ENCODE results near the gene AMHR2.
"Not testable (repeated sequence)": the region's sequence is repeated elsewhere in the genome, so short reads cannot be mapped to it uniquely, and the experiment has no call there.

Gene AMHR2

GRCh38 chr12:53423597-53423996 lies at the start of gene AMHR2:
Gene AMHR2, plus strand, starts transcription at chr12:53423855. Its CDS starts 80 bp downstream, at chr12:53423935.
- DNase-seq (ENCODE audit: low read depth): no peak

GRCh38 chr12:53374277-53374676 lies 49.4 kb upstream of the AMHR2 start:
- DNase-seq (ENCODE audit: low read depth): not testable (repeated sequence)

GRCh38 chr12:53376747-53377146 lies 46.9 kb upstream of the AMHR2 start:
- no peak for DNase-seq (ENCODE audit: low read depth)

- DNase-seq (ENCODE audit: low read depth): no peak
These were observed 45.4 kb upstream of the AMHR2 start for GRCh38 chr12:53378222-53378621.

- DNase-seq (ENCODE audit: low read depth): no peak
These were observed 44.8 kb upstream of the AMHR2 start for GRCh38 chr12:53378724-53379388.

GRCh38 chr12:53379389-53380103 lies 44.1 kb upstream of the AMHR2 start:
- DNase-seq (ENCODE audit: low read depth): peak; percentile 100

- peak; percentile 92 for DNase-seq (ENCODE audit: low read depth)
These were observed 43.4 kb upstream of the AMHR2 start, which contains the start of gene SP1 for GRCh38 chr12:53380104-53380793. Gene SP1, plus strand, starts transcription at chr12:53380176. Its CDS starts 116 bp downstream, at chr12:53380292.

GRCh38 chr12:53380794-53381730 lies 42.6 kb upstream of the AMHR2 start:
- no peak for DNase-seq (ENCODE audit: low read depth)

- no peak for DNase-seq (ENCODE audit: low read depth)
These were observed 41.7 kb upstream of the AMHR2 start for GRCh38 chr12:53381731-53382630.

GRCh38 chr12:53383258-53383657 lies 40.4 kb upstream of the AMHR2 start:
- no peak for DNase-seq (ENCODE audit: low read depth)

GRCh38 chr12:53386381-53386780 lies 37.3 kb upstream of the AMHR2 start:
- DNase-seq (ENCODE audit: low read depth): not testable (repeated sequence)

- no peak for DNase-seq (ENCODE audit: low read depth)
These were observed 34.7 kb upstream of the AMHR2 start for GRCh38 chr12:53388932-53389331.

GRCh38 chr12:53389702-53390101 lies 34.0 kb upstream of the AMHR2 start:
- no peak for DNase-seq (ENCODE audit: low read depth)

GRCh38 chr12:53391724-53392123 lies 31.9 kb upstream of the AMHR2 start:
- DNase-seq (ENCODE audit: low read depth): no peak

- DNase-seq (ENCODE audit: low read depth): no peak
These were observed 23.8 kb upstream of the AMHR2 start for GRCh38 chr12:53399896-53400295.

- DNase-seq (ENCODE audit: low read depth): not testable (repeated sequence)
These were observed 21.3 kb upstream of the AMHR2 start for GRCh38 chr12:53402351-53402750.

GRCh38 chr12:53402871-53403270 lies 20.8 kb upstream of the AMHR2 start:
- DNase-seq (ENCODE audit: low read depth): no peak

- DNase-seq (ENCODE audit: low read depth): no peak
These were observed 12.7 kb upstream of the AMHR2 start for GRCh38 chr12:53410951-53411350.

- no peak for DNase-seq (ENCODE audit: low read depth)
These were observed 10.0 kb upstream of the AMHR2 start for GRCh38 chr12:53413485-53414204.

All from GM04504 (cell line).